SK-N-SH treated with all-trans-retinoic acid at 6 μM for 48 hours (cell line): ENCODE measurements around the gene MFN2.

Experiments used
- ARNTL ChIP-seq: fragments of 450-650 bp; formaldehyde crosslinking; IDR thresholded peaks from 2 replicates; pipeline ENCODE4 v1.5.0; 2020; ENCODE audit warnings: low read depth, mild to moderate bottlenecking, moderate library complexity, borderline replicate concordance
- ISL1 ChIP-seq: fragments of 250-450 bp; sonication (Bioruptor Pico); IDR thresholded peaks from 2 replicates; pipeline ENCODE4 v2.1.2; 2022; ENCODE audit warnings: mild to moderate bottlenecking, moderate library complexity
- RARB ChIP-seq: fragments of 250-450 bp; sonication (Bioruptor Pico); IDR thresholded peaks from 2 replicates; pipeline ENCODE4 v1.8.0; 2021; ENCODE audit warnings: mild to moderate bottlenecking, moderate library complexity
- ZFP3 ChIP-seq: fragments of 250-450 bp; sonication (Bioruptor Pico); IDR thresholded peaks from 2 replicates; pipeline ENCODE4 v1.5.0; 2020; ENCODE audit warnings: mild to moderate bottlenecking, moderate library complexity
- ZFP30 ChIP-seq: fragments of 450-650 bp; formaldehyde crosslinking; IDR thresholded peaks from 2 replicates; pipeline ENCODE4 v1.5.0; 2022; ENCODE audit warnings: mild to moderate bottlenecking, moderate library complexity

DNA sequence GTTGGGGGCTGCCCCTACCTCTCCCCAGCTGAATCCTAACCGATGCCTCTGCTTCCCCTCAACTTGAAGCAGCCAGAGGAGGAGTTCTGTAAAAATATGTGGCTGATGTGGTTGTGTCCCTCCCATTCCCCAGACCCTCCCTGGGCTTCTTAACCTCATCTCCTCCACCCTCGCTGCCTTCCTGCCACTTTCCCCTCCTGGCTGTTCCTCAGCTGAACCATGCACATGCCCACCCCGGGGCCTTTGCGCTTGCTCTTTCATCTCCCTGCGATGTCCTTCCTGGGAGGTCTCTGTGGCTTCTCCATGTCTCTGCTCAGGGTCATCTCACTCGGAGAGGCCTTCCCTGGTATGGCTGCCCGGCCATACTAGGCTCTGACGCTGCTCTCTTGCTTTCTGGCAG, 48.0 kb downstream of the MFN2 start:
- TF ChIP-seq RARB (no peak), ZFP30 (no peak), ARNTL (CRISPR knock-in tag) (no peak), ZFP3 (CRISPR knock-in tag) (no peak), ISL1 (no peak)
